Ovary (tissue), 3 donors: ENCODE data around the gene TENM4.

ENCODE experiments used
- EP300 ChIP-seq: sonication (generic); formaldehyde crosslinking; IDR thresholded peaks from one replicate; pipeline ENCODE4 v1.6.1; 2017; ENCODE audit warnings: antibody characterized with exemption
- TF ChIP-seq, protein P1 (sequence below), 3 donors: fragments of 450-650 bp in 2 of 3; fragments of 200-600 bp in 1 of 3; IDR thresholded peaks; one replicate each; pipeline versions ENCODE4 v1.5.1 to v1.8.0; 2016 to 2022; ENCODE audit warnings: antibody characterized with exemption in 3 of 3, mild to moderate bottlenecking in 1 of 3
- donor health status: DM: no; HTN: no; CAD: no.

DNA sequence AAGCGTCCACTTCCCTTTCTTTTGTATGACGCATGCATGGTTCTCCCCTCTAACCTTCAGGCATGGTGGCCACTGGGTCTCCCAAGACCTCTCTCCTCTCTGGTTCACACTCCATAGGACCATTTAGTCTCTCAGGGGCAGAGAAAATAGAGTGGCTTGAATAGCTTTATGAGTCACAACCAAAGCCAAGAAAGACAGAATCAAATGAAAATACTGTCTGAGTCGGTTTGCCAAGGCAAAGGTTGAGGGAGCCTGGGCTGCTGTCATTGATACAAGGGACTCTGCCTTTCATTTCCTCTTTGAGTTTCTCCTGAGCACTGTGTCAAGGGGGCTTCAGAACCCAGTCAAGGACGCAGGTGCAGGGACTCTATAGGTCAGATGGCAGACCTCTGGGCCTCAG, 44.2 kb downstream of the TENM4 start:
- TF ChIP-seq, protein P1, sequence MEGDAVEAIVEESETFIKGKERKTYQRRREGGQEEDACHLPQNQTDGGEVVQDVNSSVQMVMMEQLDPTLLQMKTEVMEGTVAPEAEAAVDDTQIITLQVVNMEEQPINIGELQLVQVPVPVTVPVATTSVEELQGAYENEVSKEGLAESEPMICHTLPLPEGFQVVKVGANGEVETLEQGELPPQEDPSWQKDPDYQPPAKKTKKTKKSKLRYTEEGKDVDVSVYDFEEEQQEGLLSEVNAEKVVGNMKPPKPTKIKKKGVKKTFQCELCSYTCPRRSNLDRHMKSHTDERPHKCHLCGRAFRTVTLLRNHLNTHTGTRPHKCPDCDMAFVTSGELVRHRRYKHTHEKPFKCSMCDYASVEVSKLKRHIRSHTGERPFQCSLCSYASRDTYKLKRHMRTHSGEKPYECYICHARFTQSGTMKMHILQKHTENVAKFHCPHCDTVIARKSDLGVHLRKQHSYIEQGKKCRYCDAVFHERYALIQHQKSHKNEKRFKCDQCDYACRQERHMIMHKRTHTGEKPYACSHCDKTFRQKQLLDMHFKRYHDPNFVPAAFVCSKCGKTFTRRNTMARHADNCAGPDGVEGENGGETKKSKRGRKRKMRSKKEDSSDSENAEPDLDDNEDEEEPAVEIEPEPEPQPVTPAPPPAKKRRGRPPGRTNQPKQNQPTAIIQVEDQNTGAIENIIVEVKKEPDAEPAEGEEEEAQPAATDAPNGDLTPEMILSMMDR (IDR thresholded peaks at IDR 0.05): no peak
- TF ChIP-seq EP300: no peak
